Uterus (tissue), 2 donors: ENCODE measurements around the gene ZNF524.

ENCODE experiments used
- CTCF ChIP-seq, 4 experiments: fragments of 200-600 bp in 2 of 4; fragments of 450-650 bp in 2 of 4; sonication (generic) in 2 of 4; IDR thresholded peaks; one replicate each; pipeline ENCODE4 v1.5.1; 2016 to 2019; ENCODE audit warnings: antibody characterized with exemption in 4 of 4, mild to moderate bottlenecking in 2 of 4, moderate library complexity in 1 of 4
- POLR2A ChIP-seq, 2 donors: fragments of 450-650 bp; IDR thresholded peaks; one replicate each; pipeline ENCODE4 v1.6.1; 2016; ENCODE audit warnings: antibody characterized with exemption in 2 of 2, mild to moderate bottlenecking in 1 of 2, moderate library complexity in 1 of 2

GRCh38 chr19:55606817-55607216, 6.7 kb downstream of the ZNF524 start:
- no peak for TF ChIP-seq CTCF (IDR thresholded peaks at IDR 0.05)
- no peak for TF ChIP-seq POLR2A (IDR thresholded peaks at IDR 0.05)
